NCI-H510A treated with DMSO at 0.1 percent for 48 hours (cell line): Measurements from ENCODE around the gene PTCH2.

ENCODE experiments used
- DNase-seq: peaks from one replicate; lab custom pipeline; 2025; lab: John Stamatoyannopoulos, UW

Gene PTCH2

GRCh38 chr1:44777969-44778635 is 65.0 kb downstream of the PTCH2 start:
- no peak for DNase-seq

- no peak for DNase-seq
These were observed 65.5 kb downstream of the PTCH2 start for GRCh38 chr1:44777547-44777946.

- DNase-seq, result no peak
These were observed 66.4 kb downstream of the PTCH2 start for GRCh38 chr1:44776730-44777068.

- DNase-seq, result no peak
These were observed 66.9 kb downstream of the PTCH2 start for GRCh38 chr1:44775930-44776729.

GRCh38 chr1:44775078-44775929 is 67.7 kb downstream of the PTCH2 start, which contains the start of gene RPS8:
Gene RPS8 (plus strand): TSS chr1:44775540. CDS start chr1:44775597, 57 bp downstream.
- peak; percentile 93 for DNase-seq
